Tongue (tissue), 2 donors: ENCODE data around the gene S100A7. TPM values are rescaled to one million over a fixed set of nuclear protein-coding genes. Genes with fewer than 3 reads are reported as not detected.

Experiments used
- DNase-seq: peaks from one replicate; pipeline ENCODE4 v3.0.0-alpha.2; 2015
- total RNA-seq: library from RNA; depleted of rRNA; stranded (reverse); fragments of >200 nt; gene quantifications from one replicate; pipeline ENCODE4 v1.2.3, GENCODE V29; 2014

Gene S100A7
- total RNA-seq, result 2.6 TPM

- no peak for DNase-seq
These were observed at the start of gene S100A7 for GRCh38 chr1:153460551-153460950. Gene S100A7, minus strand, starts transcription at chr1:153460651. Its CDS starts 1,638 bp downstream, at chr1:153459013.

GRCh38 chr1:153509729-153510354 is 49.4 kb upstream of the S100A7 start:
- peak; percentile 33 for DNase-seq

- DNase-seq, result no peak
These were observed 48.6 kb upstream of the S100A7 start for GRCh38 chr1:153509036-153509435.

GRCh38 chr1:153507926-153508583 is 47.6 kb upstream of the S100A7 start:
- no peak for DNase-seq

- DNase-seq, result peak; percentile 93
These were observed 46.5 kb upstream of the S100A7 start for GRCh38 chr1:153506831-153507413.

- DNase-seq, result no peak
These were observed 45.9 kb upstream of the S100A7 start for GRCh38 chr1:153506386-153506785.

- no peak for DNase-seq
These were observed 45.1 kb upstream of the S100A7 start for GRCh38 chr1:153505576-153505975.

- DNase-seq, result no peak
These were observed 43.3 kb upstream of the S100A7 start for GRCh38 chr1:153503766-153504165.

GRCh38 chr1:153498746-153499145 is 38.3 kb upstream of the S100A7 start:
- peak; percentile 47 for DNase-seq

GRCh38 chr1:153495536-153495935 is 35.1 kb upstream of the S100A7 start:
- no peak for DNase-seq

GRCh38 chr1:153494976-153495535 is 34.6 kb upstream of the S100A7 start:
- DNase-seq, result peak; percentile 89

GRCh38 chr1:153493343-153493960 is 33.0 kb upstream of the S100A7 start:
- no peak for DNase-seq

- DNase-seq, result peak; percentile 90
These were observed 30.0 kb upstream of the S100A7 start for GRCh38 chr1:153490272-153491051.

GRCh38 chr1:153488731-153489130 is 28.3 kb upstream of the S100A7 start:
- DNase-seq, result peak; percentile 41

- no peak for DNase-seq
These were observed 27.3 kb upstream of the S100A7 start for GRCh38 chr1:153487707-153488106.

GRCh38 chr1:153485863-153486262 is 25.4 kb upstream of the S100A7 start:
- peak; percentile 43 for DNase-seq

GRCh38 chr1:153483776-153484175 is 23.3 kb upstream of the S100A7 start:
- DNase-seq, result no peak

- DNase-seq, result peak; percentile 14
These were observed 20.7 kb upstream of the S100A7 start for GRCh38 chr1:153481124-153481523.

GRCh38 chr1:153478692-153479618 is 18.5 kb upstream of the S100A7 start:
- peak; percentile 26 for DNase-seq

- no peak for DNase-seq
These were observed 17.7 kb upstream of the S100A7 start for GRCh38 chr1:153478047-153478691.
